ENCODE data around the gene RPL36A.

DNA sequence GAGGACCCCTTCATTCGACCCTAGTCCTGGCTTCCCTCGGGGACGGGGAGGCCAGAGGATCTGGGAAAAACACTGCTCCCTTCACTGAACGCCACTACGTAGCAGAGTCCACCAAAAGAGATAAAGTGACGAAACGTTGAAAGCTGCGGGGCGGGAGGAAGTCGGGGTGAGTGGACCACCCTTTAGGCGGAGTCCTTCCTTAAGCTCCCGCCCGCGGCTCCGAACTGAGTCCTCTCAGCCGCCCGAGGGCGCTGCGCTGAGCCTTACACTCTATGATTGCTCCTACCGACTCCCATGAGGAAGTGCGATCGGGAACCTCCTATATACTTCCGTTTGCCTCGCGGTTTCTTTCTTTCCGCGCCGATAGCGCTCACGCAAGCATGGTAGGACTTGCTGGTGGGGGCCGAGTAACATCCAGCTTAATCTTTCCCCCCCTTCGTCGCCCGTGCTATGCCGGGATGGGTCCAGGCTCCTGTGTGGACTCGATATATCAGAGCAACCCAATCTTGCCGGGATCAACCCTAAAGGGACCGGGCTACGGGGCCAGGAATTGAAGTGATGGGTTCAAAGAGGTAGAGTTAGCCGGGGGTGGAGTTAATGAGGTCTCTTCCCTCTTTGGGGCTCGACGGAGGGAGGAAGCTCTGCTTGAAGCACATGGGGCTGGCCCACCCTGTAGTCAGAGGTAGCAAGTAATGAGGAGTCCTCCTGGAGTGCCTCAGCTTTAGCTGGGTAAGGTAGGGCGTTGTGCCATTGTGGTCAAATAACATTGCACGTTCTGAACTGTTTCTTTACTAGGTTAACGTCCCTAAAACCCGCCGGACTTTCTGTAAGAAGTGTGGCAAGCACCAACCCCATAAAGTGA is at the start of gene RPL36A:
- TF ChIP-seq POLR2A (IDR thresholded peaks at IDR 0.05), result peak in 3 of 4 donors; percentile 49 to 85 (median 74)
- TF ChIP-seq, protein P1, sequence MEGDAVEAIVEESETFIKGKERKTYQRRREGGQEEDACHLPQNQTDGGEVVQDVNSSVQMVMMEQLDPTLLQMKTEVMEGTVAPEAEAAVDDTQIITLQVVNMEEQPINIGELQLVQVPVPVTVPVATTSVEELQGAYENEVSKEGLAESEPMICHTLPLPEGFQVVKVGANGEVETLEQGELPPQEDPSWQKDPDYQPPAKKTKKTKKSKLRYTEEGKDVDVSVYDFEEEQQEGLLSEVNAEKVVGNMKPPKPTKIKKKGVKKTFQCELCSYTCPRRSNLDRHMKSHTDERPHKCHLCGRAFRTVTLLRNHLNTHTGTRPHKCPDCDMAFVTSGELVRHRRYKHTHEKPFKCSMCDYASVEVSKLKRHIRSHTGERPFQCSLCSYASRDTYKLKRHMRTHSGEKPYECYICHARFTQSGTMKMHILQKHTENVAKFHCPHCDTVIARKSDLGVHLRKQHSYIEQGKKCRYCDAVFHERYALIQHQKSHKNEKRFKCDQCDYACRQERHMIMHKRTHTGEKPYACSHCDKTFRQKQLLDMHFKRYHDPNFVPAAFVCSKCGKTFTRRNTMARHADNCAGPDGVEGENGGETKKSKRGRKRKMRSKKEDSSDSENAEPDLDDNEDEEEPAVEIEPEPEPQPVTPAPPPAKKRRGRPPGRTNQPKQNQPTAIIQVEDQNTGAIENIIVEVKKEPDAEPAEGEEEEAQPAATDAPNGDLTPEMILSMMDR (IDR thresholded peaks at IDR 0.05), result peak; percentile 45 to 70 (median 56)

Measured in esophagus squamous epithelium (tissue), 4 donors.